Activated naive CD4-positive, alpha-beta T cell treated with anti-CD3 and anti-CD28 coated beads for 36 hours (primary cell): ENCODE data around the gene ELK4. TPM values are rescaled to one million over a fixed set of nuclear protein-coding genes. Genes with fewer than 3 reads are reported as not detected.

Experiments used
- CTCF ChIA-PET: fragments of 350-600 bp; sonication (Branson Sonifier 250); formaldehyde crosslinking; loops from one replicate; lab custom pipeline; 2021; ENCODE audit warnings: antibody characterized with exemption; lab: Charles Lee
- DNase-seq: peaks from one replicate; pipeline ENCODE4 v3.0.0-alpha.2; 2020
- H3K27ac Mint-ChIP-seq: one replicate; pipeline ENCODE4 v1.8.0; 2021; ENCODE audit warnings: mild to moderate bottlenecking, mixed read lengths
- H3K27me3 Mint-ChIP-seq: one replicate; pipeline ENCODE4 v1.8.0; 2021; ENCODE audit warnings: low read depth, mixed read lengths
- H3K36me3 Mint-ChIP-seq: one replicate; pipeline ENCODE4 v1.8.0; 2021; ENCODE audit warnings: low read depth, mixed read lengths
- H3K4me1 Mint-ChIP-seq: one replicate; pipeline ENCODE4 v1.8.0; 2021; ENCODE audit warnings: low read depth, mixed read lengths
- H3K4me3 Mint-ChIP-seq: one replicate; pipeline ENCODE4 v1.8.0; 2021; ENCODE audit warnings: mild to moderate bottlenecking, moderate library complexity, mixed read lengths
- H3K9me3 Mint-ChIP-seq: one replicate; pipeline ENCODE4 v1.8.0; 2021; ENCODE audit warnings: mixed read lengths
- intact Hi-C: fragments of 100-400 bp; cut with micrococcal nuclease; formaldehyde crosslinking; loops from one replicate; pipeline ENCODE4 v1.15.1; 2023
- total RNA-seq, 2 experiments: library from RNA; stranded (reverse); gene quantifications; one replicate each; pipeline ENCODE4 v1.2.3, GENCODE V29; 2021

ELK4 gene
- total RNA-seq, 2 experiments from 2014 or later: 60.5 to 62.4 TPM

DNA sequence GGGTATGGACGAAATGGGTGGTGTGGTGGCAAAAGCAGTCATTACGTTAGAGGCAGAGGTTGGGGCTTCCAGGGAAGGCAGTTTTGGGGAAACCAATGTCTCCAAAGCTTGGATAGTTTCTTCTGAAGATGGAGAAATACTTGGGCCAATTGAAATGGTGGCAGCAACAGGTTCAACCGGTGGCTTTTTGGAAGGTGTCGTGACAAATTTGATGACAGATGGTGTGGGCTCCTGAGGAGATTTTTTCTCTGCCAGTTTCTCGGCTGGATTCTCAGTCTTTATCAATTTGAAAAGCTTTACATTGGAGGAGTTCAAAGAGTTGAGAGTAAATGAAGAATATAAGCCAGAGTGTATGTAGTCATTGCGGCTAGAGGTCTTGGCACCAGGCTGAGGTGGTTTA lies 11.5 kb downstream of the ELK4 start:
- CTCF ChIA-PET: no interaction called here
- no peak for DNase-seq
- Mint-ChIP-seq H3K4me1 (peaks cover 35% of the 10 kb centered on the region), H3K27ac (no peak overlapping the region), H3K9me3 (no peaks in the 10 kb centered on the region), H3K27me3 (no peaks in the 10 kb centered on the region), H3K4me3 (no peak overlapping the region), H3K36me3 (peaks cover 32% of the 10 kb centered on the region)
- intact Hi-C loops: no loop called here

DNA sequence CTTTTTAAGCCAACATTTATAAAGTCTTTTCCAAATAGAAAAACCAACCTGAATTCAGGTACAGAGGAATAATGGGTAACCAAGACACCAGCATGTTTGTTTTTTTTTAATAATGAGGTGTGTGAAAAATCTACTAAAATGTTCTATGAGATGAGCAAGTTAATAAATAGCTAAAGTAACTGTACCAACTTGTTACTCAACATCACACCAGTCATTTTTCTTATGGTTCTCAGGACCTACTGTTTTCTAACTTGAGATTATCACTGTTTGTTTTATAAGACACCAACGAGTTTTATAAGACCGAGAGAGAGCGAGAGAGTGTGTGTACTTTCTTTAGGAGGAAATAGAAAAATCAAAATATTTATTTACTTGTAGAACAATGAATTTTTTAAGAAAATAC lies 12.4 kb downstream of the ELK4 start:
- H3K4me1 Mint-ChIP-seq: peaks cover 30% of the 10 kb centered on the region
- no peaks in the 10 kb centered on the region for H3K27me3 Mint-ChIP-seq
- DNase-seq: no peak
- no peak overlapping the region for H3K4me3 Mint-ChIP-seq
- peaks cover 38% of the 10 kb centered on the region for H3K36me3 Mint-ChIP-seq
- H3K9me3 Mint-ChIP-seq: no peaks in the 10 kb centered on the region
- H3K27ac Mint-ChIP-seq: no peak overlapping the region
- intact Hi-C loops: no loop called here
- CTCF ChIA-PET: interaction anchor here (1.4 kb wide), 1 partner anchor 19 kb away, joined by 3 read pairs; no protein-coding TSS in a partner anchor

DNA sequence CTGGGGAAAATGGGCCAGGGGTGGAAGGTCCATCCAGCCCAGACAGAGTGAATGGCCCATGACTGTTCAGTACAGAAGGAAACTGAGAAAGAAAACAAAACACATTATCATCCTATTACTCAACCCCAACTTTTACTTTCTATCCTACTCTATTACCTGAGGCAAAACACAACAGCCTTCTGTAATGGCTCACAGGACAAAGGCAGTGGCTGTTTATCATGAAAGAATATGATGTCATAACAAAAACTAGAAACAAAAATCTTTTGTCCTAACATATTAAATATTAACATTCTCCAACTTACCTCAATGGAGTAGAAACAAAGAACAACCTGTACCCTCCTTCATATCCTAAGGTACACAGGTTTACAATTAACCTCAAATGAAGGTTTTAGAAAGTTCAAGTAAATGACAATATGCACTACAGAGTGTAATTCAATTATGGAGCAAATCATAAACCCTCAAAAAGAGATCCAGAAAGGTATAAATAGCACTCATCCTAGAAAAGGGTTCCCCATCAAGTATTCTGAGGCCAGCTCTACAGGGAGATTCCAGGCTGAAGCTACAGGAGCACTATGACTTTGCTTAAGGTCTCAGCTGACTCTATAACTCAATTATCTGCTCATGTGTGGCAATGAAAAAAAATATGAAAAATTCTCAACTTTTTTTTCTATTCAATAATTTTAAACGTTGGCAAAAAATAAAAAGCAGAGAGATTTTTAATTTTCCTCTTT lies 15.1 kb downstream of the ELK4 start:
- no peaks in the 10 kb centered on the region for H3K27me3 Mint-ChIP-seq
- H3K4me1 Mint-ChIP-seq: peaks cover 40% of the 10 kb centered on the region
- peak overlapping the region; percentile 74 for H3K27ac Mint-ChIP-seq
- intact Hi-C loops: loop anchor here (1.0 to 2.0 kb wide), 2 partner anchors 15 to 16 kb away; no protein-coding TSS in a partner anchor
- CTCF ChIA-PET: interaction anchor here (0.7 kb wide), 1 partner anchor 13 kb away, joined by 4 read pairs; no protein-coding TSS in a partner anchor
- no peaks in the 10 kb centered on the region for H3K9me3 Mint-ChIP-seq
- no peak for DNase-seq
- H3K4me3 Mint-ChIP-seq: no peak overlapping the region
- H3K36me3 Mint-ChIP-seq: peaks cover 43% of the 10 kb centered on the region

DNA sequence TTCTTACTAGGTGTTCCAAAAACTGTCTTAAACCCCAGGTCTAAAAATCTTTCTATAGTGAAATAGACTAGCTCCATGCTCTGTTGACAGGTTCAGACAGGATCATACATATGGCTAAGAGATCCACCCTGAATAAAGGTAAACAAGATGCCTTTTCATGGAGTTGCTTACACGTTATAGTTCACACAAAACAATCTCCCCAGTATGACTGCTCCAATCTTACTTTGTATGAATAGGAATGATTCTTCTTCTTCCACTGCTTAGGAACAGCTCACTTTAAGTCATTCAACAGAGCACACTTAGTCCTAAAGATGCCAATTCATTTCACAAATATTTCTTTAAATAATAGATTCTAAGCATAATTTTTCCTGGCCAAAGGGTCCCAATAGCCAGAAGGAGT lies 16.0 kb downstream of the ELK4 start:
- Mint-ChIP-seq H3K27me3 (no peaks in the 10 kb centered on the region), H3K36me3 (peaks cover 42% of the 10 kb centered on the region), H3K4me3 (no peak overlapping the region), H3K9me3 (no peaks in the 10 kb centered on the region), H3K4me1 (peaks cover 48% of the 10 kb centered on the region), H3K27ac (no peak overlapping the region)
- no peak for DNase-seq
- intact Hi-C loops: loop anchor here (1.0 to 2.0 kb wide), 2 partner anchors 15 to 16 kb away; no protein-coding TSS in a partner anchor
- CTCF ChIA-PET: interaction anchor here (0.7 to 1.0 kb wide), 2 partner anchors 24 to 74 kb away, joined by 3 read pairs; no protein-coding TSS in a partner anchor

DNA sequence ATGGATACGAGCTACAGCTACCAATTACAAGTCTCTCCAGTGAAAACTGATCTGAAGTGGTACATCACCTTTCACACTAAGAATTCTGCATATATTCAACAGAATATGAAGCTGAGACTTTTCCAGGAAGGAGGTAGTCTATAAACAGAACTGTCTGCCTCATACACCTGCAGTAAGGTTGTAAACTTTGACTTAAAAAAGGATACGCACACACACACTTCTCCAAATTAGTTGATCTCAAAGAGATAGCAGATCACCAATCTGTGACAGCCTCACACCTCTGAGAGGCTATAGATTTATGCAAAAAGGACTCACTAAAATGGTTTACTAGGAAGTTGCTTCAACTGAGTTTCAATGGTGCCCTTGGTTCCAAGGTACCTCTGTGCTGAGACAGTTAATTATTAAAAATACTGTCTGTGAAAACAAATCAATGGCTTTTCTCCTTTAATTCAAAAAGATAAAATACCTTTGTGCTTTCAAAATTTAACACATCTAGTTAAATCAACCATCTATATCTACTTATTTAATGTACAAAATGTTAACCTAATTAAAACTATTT lies 17.9 kb downstream of the ELK4 start:
- Mint-ChIP-seq H3K4me1 (peaks cover 59% of the 10 kb centered on the region), H3K9me3 (no peaks in the 10 kb centered on the region), H3K27ac (no peak overlapping the region), H3K27me3 (no peaks in the 10 kb centered on the region), H3K36me3 (peaks cover 41% of the 10 kb centered on the region), H3K4me3 (no peak overlapping the region)
- DNase-seq: no peak
- intact Hi-C loops: no loop called here
- CTCF ChIA-PET: interaction anchor here (0.7 to 1.6 kb wide), 7 partner anchors 13 to 339 kb away, joined by 3 to 5 read pairs (median 4); no protein-coding TSS in a partner anchor

DNA sequence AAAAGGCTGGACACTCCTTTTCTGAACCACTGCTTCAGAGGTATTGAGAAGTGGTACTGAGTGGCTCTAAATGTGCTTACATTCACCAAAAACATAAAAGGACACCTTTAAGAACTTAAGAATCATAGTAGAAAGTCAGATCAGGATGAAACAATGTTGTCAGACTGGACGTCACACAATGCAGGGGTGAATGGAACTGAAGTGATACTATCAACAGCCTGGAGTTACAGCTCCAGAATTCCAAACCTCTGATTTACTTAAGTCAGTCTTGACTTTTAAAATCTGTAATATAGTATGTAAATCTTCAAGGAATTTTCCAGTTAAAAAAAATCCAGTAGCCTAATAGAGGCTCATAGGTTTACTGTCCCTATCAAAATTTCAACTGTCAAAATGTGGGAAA lies 19.3 kb downstream of the ELK4 start:
- DNase-seq: no peak
- Mint-ChIP-seq H3K9me3 (no peaks in the 10 kb centered on the region), H3K4me1 (peaks cover 62% of the 10 kb centered on the region), H3K27me3 (no peaks in the 10 kb centered on the region), H3K4me3 (no peak overlapping the region), H3K27ac (no peak overlapping the region), H3K36me3 (peaks cover 39% of the 10 kb centered on the region)
- CTCF ChIA-PET: interaction anchor here (1.2 to 2.0 kb wide), 3 partner anchors 17 to 47 kb away, joined by 3 to 9 read pairs (median 4); no protein-coding TSS in a partner anchor
- intact Hi-C loops: no loop called here

DNA sequence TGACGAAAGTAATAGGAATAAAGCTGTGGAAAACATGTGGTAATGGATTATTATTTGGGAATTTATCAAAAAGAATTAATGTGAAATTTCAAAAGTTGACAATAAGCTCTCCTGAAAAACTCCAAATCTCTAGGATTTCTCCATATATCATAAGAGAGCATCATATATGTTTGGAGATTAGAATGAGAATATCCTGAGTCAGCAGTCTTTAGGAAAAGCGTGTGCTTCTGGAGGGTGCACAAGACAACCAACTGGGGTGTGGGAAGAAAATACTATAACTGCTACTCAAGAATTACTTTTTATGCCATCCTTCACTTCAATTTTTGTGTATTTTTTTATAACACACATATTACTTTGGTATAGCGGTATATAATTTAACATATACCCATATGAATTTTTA lies 19.7 kb downstream of the ELK4 start:
- Mint-ChIP-seq H3K27me3 (no peaks in the 10 kb centered on the region), H3K4me1 (peaks cover 62% of the 10 kb centered on the region), H3K9me3 (no peaks in the 10 kb centered on the region), H3K36me3 (peaks cover 39% of the 10 kb centered on the region), H3K4me3 (no peak overlapping the region), H3K27ac (no peak overlapping the region)
- CTCF ChIA-PET: interaction anchor here (2.0 kb wide), 1 partner anchor 20 kb away, joined by 9 read pairs; no protein-coding TSS in a partner anchor
- DNase-seq: no peak
- intact Hi-C loops: no loop called here

DNA sequence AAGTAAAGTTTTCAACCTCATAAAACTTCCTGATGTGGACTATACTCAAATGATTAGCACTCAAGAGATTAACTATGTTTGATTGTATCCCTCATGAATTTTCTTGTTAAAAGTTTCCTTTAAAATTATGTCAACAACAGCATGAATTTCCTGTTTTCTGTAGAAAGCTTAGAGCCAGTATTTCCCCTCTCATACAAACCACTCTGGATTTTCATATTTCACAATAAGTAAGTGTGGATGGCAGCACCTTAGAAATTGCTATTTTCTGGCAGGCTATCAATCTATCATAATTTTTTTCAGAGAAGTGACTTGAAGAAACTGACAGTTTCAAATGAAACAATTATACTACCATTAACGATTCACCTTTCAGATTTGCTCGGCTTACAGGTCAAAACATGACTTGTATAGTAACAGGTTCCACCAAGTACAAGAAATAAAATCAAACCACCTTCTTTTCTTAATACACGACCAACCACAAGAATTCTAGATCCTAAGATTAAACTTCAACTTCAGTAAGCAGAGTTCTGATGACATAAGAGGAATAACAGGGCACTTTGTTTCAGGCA lies 20.8 kb downstream of the ELK4 start:
- H3K4me3 Mint-ChIP-seq: no peak overlapping the region

DNA sequence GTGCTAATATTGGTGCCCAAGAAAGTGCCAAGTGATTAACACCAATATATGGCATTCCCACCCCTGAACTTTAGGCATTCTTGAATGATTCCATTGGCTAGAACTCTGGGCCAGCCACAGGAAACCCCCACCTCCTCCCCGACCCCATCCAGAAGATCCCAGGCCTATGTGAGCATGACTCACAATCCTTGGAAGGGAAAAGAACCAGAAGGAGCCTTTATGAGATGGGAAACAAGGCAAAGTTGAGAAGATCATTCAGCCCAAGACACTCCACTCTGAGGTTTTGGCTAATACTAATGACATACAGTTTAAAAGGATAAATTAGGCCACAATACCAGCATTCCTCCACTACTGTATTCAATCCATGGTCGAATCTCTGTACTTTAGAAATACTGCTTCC lies 21.8 kb downstream of the ELK4 start:
- no peak for DNase-seq
- intact Hi-C loops: no loop called here
- Mint-ChIP-seq H3K36me3 (peaks cover 26% of the 10 kb centered on the region), H3K4me1 (peaks cover 49% of the 10 kb centered on the region), H3K27ac (no peak overlapping the region), H3K4me3 (no peak overlapping the region), H3K27me3 (no peaks in the 10 kb centered on the region), H3K9me3 (no peaks in the 10 kb centered on the region)
- CTCF ChIA-PET: no interaction called here

More for the DNA sequence above, 20.8 kb downstream of the ELK4 start:
- no peaks in the 10 kb centered on the region for H3K27me3 Mint-ChIP-seq
- CTCF ChIA-PET: no interaction called here
- peaks cover 31% of the 10 kb centered on the region for H3K36me3 Mint-ChIP-seq
- H3K9me3 Mint-ChIP-seq: no peaks in the 10 kb centered on the region
- peaks cover 54% of the 10 kb centered on the region for H3K4me1 Mint-ChIP-seq
- intact Hi-C loops: no loop called here
- no peak for DNase-seq
- H3K27ac Mint-ChIP-seq: peak overlapping the region; percentile 71

DNA sequence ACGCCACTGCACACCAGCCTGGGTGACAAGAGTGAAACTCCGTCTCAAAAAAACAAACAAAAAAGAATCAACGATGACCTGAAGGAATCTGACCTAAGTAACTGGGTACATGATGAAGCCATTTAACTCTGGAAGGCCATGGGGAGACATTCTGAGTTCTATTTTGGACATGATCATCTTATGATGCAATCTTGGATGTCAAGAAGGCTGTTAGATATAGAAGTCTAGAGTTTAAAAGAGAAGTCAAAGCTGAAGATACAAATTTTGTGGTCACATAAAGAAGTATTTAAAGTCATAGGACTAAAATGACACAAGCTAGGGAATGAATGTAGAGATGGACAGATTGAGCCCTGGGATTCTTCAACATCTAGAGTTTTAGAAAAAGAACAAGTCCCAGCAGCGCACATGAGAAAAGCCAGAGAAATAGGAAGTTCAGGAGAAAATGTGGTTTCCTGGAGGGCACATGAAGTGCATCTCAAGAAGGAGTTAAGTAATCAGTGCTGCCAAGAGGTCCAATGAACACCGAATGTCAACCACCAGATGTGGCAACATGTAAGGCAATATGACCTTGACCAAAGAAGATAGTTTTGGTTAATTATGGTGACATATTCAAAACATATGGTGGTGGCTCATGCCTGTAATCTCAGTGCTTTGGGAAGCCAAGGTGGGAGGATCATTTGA lies 26.8 kb downstream of the ELK4 start:
- Mint-ChIP-seq H3K9me3 (no peaks in the 10 kb centered on the region), H3K4me3 (no peak overlapping the region), H3K4me1 (peaks cover 35% of the 10 kb centered on the region), H3K27ac (peak overlapping the region; percentile 56), H3K27me3 (no peaks in the 10 kb centered on the region), H3K36me3 (peaks cover 12% of the 10 kb centered on the region)
- DNase-seq: no peak
- CTCF ChIA-PET: interaction anchor here (1.4 kb wide), 1 partner anchor 27 kb away, joined by 5 read pairs; the partner anchor contains the start of gene ELK4
- intact Hi-C loops: no loop called here

DNA sequence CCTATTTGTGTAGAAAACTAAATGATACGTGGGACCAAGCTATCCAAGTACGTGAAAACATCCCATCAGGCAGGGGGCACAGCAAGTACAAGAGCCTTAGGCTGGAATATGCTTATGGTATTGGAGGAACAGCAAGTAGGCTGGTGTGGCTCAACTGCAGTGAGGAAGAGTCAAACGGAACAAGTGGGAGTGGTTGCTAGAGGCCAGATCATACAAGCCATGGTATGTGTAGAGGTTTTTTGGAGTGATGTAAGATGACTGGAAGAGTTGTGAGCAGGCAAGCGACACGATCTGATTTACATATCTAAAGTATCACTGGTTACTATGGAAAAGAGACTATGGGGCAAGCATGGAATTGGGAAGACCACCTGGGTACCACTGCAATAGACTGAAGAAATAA lies 27.8 kb downstream of the ELK4 start:
- Mint-ChIP-seq H3K4me1 (peaks cover 33% of the 10 kb centered on the region), H3K4me3 (no peak overlapping the region), H3K9me3 (no peaks in the 10 kb centered on the region), H3K36me3 (peaks cover 13% of the 10 kb centered on the region), H3K27me3 (no peaks in the 10 kb centered on the region), H3K27ac (peak overlapping the region; percentile 5)
- CTCF ChIA-PET: interaction anchor here (1.4 kb wide), 1 partner anchor 28 kb away, joined by 5 read pairs; the partner anchor contains the start of gene ELK4
- no peak for DNase-seq
- intact Hi-C loops: no loop called here

DNA sequence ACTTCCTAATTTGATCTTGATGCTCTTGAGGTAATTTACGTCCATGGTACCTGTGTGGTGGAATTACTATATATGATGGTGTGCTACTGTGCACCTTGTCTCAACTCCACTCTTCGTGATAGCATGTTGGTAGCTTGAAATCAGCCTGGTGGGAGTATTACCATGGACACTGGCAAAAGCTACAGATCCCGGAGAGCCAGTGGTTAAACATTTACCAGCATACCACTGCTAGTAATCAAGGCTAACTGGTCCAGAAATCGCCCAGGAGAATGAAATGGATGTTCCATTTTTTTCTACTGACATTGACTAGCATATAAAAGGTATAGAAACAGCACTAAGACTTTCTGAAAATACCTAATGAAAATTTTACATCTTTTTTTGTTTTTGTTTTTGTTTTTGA lies 30.6 kb downstream of the ELK4 start:
- Mint-ChIP-seq H3K27me3 (no peaks in the 10 kb centered on the region), H3K27ac (no peak overlapping the region), H3K4me3 (no peak overlapping the region), H3K36me3 (peaks cover 22% of the 10 kb centered on the region), H3K4me1 (peaks cover 34% of the 10 kb centered on the region), H3K9me3 (no peaks in the 10 kb centered on the region)
- intact Hi-C loops: loop anchor here (2.0 kb wide), 2 partner anchors 16 to 30 kb away; no protein-coding TSS in a partner anchor
- CTCF ChIA-PET: interaction anchor here (0.9 to 3.9 kb wide), 12 partner anchors 7 to 108 kb away, joined by 3 to 37 read pairs (median 4); partner anchors contain the start of gene ELK4
- no peak for DNase-seq
